ENCODE data around the gene ZNF672.

DNA sequence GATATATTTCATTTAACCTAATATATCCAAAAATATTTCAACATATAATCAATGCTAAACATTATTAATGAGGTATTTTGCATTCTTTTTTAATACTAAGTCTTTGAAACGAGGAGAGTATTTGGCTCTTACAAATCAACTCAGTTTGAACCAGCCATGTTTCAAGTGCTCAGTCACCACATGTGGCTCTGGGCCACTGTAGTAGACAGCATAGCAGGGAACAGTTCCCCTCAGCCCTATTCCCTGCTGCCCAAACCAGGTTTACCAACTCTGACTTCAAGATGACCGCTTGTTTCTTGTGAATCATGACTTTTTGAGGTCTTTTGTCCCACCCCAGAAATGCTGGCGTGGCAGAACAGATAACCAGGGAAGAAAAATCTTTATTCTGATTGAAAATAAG, 5.7 kb downstream of the ZNF672 start:
- TF ChIP-seq ARNTL (CRISPR knock-in tag; IDR thresholded peaks at IDR 0.05) (no peak), FOXM1 (CRISPR knock-in tag; IDR thresholded peaks at IDR 0.05) (no peak), ESRRA (CRISPR knock-in tag; IDR thresholded peaks at IDR 0.05; ENCODE audit: low read depth) (no peak), ZNF570 (CRISPR knock-in tag; IDR thresholded peaks at IDR 0.05; ENCODE audit: borderline replicate concordance) (no peak), TAF1 (CRISPR knock-in tag; IDR thresholded peaks at IDR 0.05) (no peak), HDAC2 (CRISPR knock-in tag; IDR thresholded peaks at IDR 0.05) (no peak)
- TF ChIP-seq, protein P1, sequence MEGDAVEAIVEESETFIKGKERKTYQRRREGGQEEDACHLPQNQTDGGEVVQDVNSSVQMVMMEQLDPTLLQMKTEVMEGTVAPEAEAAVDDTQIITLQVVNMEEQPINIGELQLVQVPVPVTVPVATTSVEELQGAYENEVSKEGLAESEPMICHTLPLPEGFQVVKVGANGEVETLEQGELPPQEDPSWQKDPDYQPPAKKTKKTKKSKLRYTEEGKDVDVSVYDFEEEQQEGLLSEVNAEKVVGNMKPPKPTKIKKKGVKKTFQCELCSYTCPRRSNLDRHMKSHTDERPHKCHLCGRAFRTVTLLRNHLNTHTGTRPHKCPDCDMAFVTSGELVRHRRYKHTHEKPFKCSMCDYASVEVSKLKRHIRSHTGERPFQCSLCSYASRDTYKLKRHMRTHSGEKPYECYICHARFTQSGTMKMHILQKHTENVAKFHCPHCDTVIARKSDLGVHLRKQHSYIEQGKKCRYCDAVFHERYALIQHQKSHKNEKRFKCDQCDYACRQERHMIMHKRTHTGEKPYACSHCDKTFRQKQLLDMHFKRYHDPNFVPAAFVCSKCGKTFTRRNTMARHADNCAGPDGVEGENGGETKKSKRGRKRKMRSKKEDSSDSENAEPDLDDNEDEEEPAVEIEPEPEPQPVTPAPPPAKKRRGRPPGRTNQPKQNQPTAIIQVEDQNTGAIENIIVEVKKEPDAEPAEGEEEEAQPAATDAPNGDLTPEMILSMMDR (CRISPR knock-in tag; IDR thresholded peaks at IDR 0.05) = no peak
- TF ChIP-seq, protein P2, sequence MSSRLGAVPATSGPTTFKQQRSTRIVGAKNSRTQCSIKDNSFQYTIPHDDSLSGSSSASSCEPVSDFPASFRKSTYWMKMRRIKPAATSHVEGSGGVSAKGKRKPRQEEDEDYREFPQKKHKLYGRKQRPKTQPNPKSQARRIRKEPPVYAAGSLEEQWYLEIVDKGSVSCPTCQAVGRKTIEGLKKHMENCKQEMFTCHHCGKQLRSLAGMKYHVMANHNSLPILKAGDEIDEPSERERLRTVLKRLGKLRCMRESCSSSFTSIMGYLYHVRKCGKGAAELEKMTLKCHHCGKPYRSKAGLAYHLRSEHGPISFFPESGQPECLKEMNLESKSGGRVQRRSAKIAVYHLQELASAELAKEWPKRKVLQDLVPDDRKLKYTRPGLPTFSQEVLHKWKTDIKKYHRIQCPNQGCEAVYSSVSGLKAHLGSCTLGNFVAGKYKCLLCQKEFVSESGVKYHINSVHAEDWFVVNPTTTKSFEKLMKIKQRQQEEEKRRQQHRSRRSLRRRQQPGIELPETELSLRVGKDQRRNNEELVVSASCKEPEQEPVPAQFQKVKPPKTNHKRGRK (CRISPR knock-in tag; IDR thresholded peaks at IDR 0.05) = no peak
- TF ChIP-seq, protein P3, sequence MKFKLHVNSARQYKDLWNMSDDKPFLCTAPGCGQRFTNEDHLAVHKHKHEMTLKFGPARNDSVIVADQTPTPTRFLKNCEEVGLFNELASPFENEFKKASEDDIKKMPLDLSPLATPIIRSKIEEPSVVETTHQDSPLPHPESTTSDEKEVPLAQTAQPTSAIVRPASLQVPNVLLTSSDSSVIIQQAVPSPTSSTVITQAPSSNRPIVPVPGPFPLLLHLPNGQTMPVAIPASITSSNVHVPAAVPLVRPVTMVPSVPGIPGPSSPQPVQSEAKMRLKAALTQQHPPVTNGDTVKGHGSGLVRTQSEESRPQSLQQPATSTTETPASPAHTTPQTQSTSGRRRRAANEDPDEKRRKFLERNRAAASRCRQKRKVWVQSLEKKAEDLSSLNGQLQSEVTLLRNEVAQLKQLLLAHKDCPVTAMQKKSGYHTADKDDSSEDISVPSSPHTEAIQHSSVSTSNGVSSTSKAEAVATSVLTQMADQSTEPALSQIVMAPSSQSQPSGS (CRISPR knock-in tag; IDR thresholded peaks at IDR 0.05) = no peak

All from HepG2 (cell line).